ENCODE measurements around the gene ATXN10.
A peak's percentile ranks its signal among the peaks of the same experiment; 100 is the strongest.

Gene ATXN10

GRCh38 chr22:45763236-45763624, 91.6 kb downstream of the ATXN10 start:
- no peak for DNase-seq

- DNase-seq = no peak
Measured at GRCh38 chr22:45768490-45768889, 96.9 kb downstream of the ATXN10 start.

GRCh38 chr22:45769569-45770210, 98.1 kb downstream of the ATXN10 start:
- no peak for DNase-seq

- DNase-seq = no peak
Measured at GRCh38 chr22:45770506-45770905, 98.9 kb downstream of the ATXN10 start.

GRCh38 chr22:45771057-45771456, 99.4 kb downstream of the ATXN10 start:
- DNase-seq = no peak

GRCh38 chr22:45771711-45772110, 100.1 kb downstream of the ATXN10 start:
- DNase-seq = no peak

GRCh38 chr22:45772743-45773142, 101.1 kb downstream of the ATXN10 start:
- DNase-seq = no peak

- no peak for DNase-seq
Measured at GRCh38 chr22:45774001-45774670, 102.5 kb downstream of the ATXN10 start.

- no peak for DNase-seq
Measured at GRCh38 chr22:45775062-45775461, 103.4 kb downstream of the ATXN10 start.

- no peak for DNase-seq
Measured at GRCh38 chr22:45775569-45776312, 104.1 kb downstream of the ATXN10 start.

- DNase-seq = no peak
Measured at GRCh38 chr22:45776313-45776585, 104.6 kb downstream of the ATXN10 start.

GRCh38 chr22:45777046-45777851, 105.6 kb downstream of the ATXN10 start:
- peak; percentile 4 for DNase-seq

GRCh38 chr22:45777852-45778375, 106.3 kb downstream of the ATXN10 start:
- DNase-seq = no peak

- no peak for DNase-seq
Measured at GRCh38 chr22:45781459-45781858, 109.8 kb downstream of the ATXN10 start.

- no peak for DNase-seq
Measured at GRCh38 chr22:45781966-45782365, 110.3 kb downstream of the ATXN10 start.

GRCh38 chr22:45783021-45783420, 111.4 kb downstream of the ATXN10 start:
- no peak for DNase-seq

- no peak for DNase-seq
Measured at GRCh38 chr22:45783690-45784089, 112.1 kb downstream of the ATXN10 start.

GRCh38 chr22:45784357-45785277, 113.0 kb downstream of the ATXN10 start:
- no peak for DNase-seq

GRCh38 chr22:45785458-45785857, 113.8 kb downstream of the ATXN10 start:
- DNase-seq = no peak

- no peak for DNase-seq
Measured at GRCh38 chr22:45786726-45787125, 115.1 kb downstream of the ATXN10 start.

GRCh38 chr22:45787759-45788158, 116.1 kb downstream of the ATXN10 start:
- no peak for DNase-seq

- no peak for DNase-seq
Measured at GRCh38 chr22:45788522-45788921, 116.9 kb downstream of the ATXN10 start.

Data from NCI-H2081 treated with DMSO at 0.1 percent for 48 hours (cell line).